Forelimb muscle (tissue), 1 donor: ENCODE measurements around the gene RDX. TPM values are rescaled to one million over a fixed set of nuclear protein-coding genes. Genes with fewer than 3 reads are reported as not detected.
"Not testable (repeated sequence)": the region's sequence is repeated elsewhere in the genome, so short reads cannot be mapped to it uniquely, and the experiment has no call there.

Experiments used
- DNase-seq: peaks from one replicate; pipeline ENCODE4 v3.0.0-alpha.2; 2013; ENCODE audit warnings: low read depth
- polyA plus RNA-seq: library from polyadenylated mRNA; unstranded; fragments of 120-200 nt; gene quantifications from one replicate; pipeline ENCODE4 v1.2.1, GENCODE V29; 2013; ENCODE audit not compliant: insufficient read length

RDX gene
- polyA plus RNA-seq, 1 donor: 77.8 TPM

DNA sequence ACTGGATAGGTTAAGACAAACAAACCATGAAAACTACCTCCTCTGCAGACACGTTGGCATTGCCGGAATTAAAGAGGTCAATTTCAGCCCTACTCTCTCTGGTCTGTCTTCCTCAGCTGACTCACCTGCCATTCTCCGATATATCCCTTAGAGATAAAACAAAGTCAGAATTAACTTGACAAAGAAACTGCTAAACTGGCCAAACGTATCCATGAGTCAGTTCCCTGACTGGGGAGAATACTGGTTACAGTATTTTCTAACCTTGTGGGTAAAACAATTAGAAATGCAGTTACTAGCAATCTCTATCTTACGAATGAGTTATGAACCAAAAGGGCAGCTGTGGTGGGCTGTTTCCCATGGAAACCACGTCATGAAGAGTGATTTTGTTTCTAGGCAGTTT, 96.2 kb downstream of the RDX start:
- no peak for DNase-seq

DNA sequence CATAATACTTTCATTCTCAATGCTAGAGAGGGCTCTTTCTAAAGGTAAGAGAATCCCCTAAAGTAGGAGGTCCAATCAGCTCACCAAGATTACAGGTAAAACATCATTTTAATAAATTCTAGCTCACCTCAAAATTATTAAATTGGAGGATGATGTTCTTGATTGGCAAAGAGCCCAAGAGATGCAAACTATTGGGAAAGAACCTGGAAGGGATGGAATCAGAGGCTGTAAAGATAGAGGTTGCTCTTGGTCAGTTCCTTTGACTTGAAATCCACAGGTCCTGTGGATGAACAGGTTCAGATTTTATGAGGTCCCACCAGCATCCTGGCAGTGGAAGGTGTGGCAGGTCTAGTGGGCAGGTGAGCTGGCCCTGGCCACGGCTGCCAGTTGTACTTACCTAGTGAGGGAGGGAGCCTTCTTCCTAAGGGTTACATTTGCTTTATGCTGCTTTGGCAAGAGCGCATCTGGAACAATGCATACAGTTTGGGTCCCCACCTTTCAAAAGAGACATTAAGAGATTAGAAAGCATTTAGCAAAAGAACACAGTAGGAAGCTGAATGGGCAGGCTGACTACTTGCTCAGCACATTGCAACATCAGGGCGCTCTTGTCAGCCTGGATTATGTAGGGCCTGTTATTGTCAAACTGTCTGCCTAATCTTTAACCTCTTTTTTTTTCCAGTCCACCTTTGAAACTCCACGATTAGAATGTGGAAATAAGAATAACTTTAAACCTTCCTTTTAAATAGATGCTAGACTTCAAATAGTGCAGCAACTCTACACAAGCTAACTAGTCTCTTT, 97.0 kb downstream of the RDX start:
- DNase-seq: no peak

DNA sequence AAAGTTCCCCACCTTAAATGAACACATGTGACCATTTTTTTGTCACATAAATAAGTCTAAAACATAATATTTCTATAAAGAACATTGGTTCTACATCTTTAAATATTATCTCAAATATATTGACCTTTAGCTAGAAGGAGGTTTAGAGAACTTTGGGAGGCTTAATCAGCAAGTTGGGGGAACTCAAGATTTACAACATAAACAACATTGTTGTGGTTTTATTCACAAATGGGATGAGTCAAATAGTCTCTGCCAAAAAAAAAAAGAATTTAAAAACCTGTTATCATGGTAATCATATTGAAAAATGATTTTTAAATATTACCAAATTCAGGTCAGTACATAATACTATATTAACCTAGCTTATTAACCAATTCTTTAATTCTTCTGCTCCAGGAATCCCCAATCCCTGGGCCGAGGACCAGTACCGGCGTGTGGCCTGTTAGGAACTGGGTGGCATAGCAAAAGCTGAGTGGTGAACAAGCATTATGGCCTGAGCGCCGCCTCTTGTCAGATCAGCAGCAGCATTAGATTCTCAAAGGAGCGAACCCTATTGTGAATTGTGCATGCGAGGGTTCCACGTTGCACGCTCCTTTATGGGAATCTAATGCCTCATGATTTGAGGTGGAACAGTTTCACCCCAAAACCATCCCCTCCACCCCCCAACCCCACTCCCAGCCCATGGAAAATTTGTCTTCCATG, 98.2 kb downstream of the RDX start:
- no peak for DNase-seq

DNA sequence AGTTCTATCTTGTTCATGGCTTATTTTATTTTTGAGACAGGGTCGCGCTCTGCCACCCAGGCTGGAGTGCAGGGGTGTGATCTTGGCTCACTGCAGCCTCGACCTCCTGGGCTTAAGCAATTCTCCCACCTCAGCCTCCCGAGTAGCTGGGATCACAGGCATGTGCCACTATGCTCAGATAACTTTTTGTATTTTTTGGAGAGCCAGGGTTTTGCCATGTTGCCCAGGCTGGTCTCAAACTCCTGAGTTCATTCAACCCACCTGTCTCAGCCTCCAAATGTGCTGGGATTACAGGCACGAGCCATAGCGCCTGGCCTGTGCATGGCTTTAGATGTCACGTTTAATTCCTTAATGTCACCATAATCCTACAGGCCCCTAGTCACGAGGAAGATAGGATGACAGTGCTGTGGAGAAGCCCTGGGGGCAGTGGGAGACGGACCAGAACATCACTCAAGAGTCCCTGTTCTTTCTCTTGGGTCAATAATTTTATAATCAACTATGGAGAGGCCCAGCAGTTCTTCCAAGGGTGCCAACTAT, 99.5 kb downstream of the RDX start:
- DNase-seq: no peak

DNA sequence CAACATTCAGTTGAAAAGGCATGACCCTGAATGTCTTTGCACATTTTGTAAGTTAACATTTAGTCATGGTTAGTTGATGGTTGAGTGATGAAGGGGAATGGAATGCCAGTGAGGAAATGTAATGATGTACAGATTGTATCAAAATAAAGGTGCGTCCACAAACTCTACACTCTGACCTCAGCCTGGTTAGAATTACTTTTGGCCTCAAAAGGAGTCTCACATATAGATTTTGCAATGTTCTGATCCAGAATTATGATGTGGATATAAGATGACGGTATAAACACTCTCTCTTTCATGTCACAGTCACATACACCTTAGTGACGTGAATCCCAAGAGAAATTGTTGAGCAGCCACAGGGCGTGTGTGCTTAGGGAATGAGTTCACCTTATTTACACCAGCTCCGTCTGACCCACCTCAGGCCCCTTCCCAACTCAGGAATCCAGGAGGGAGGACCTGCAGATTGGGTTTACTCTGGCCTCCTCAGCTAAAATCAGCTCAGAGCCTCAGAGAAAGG, 100.1 kb downstream of the RDX start:
- no peak for DNase-seq

DNA sequence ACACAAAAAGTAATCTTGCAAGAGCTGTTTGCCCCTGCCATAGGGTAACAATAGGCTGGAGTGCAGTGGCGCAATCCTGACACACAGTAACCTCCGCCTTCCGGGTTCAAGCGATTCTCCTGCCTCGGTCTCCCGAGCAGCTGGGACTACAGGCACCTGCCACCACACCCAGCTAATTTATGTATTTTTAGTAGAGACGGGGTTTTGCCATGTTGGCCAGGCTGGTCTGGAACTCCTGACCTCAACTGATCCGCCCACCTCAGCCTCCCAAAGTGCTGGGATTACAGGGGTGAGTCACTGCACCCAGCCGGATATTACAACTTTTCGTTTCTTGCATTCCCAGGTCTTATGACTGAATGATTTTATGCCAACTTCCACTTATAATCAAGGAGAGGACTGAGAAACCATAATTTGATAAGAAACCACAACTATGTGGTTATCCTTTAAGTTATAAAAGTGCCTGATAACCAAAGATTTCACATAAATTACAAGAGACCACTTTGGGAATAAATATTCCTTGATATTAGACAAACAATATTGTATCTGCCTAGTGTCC, 102.1 kb downstream of the RDX start:
- not testable (repeated sequence) for DNase-seq

DNA sequence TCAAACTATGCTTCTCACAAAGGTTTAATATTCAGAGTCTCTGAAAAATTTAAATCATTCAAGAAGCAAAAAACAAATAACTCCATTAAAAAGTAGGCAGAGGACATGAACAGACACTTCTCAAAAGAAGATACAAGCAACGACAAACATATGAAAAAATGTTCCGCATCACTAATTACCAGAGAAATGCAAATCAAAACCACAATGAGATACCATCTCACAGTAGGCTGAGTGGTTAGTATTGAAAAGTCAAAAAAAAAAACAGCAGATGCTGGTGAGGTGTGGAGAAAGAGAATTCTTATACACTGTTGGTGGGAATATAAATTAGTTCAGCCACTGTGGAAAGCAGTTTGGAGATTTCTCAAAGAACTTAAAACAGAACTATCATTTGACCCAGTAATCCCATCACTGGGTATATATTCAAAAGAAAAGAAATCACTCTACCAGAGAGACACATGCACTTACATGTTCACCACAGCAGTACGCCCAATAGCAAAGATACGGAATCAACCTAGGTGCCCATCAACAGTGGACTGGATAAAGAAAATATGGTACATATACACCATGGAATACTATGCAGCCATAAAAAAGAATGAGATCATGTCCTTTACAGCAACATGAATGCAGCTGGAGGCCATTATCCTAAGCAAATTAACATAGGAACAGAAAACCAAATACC, 103.7 kb downstream of the RDX start:
- DNase-seq: not testable (repeated sequence)

DNA sequence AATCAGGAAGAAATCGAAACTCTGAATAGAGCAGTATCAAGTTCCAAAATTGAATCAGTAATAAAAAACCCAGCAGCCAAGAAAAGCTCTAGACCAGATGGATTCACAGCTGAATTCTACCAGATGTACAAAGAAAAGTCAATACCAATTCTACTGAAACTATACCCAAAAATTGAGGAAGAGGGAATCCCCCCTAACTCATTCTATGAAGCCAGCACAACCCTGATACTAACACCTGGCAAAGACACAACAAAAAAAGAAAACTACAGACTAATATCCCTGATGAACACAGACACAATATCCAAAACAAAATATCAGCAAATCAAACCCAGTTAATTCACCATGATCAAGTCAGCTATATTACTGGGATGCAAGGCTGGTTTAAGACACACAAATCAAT, 105.5 kb downstream of the RDX start:
- DNase-seq: no peak

DNA sequence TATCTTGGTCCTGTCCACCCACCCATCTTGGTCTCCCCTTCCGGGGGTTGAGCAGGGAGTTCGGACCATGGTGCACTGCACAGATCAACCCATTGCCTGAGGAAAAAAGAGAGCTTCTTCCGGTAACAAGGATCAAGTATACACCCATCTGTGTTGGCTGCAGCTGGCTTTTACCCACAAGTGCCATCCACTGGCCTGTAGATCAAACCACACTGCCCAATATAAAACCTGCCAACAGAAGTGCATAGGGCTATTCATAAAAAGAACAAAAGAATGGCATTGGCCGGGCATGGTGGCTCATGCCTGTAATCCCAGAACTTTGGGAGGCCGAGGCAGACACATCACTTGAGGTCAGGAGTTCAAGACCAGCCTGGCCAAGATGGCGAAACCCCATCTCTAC, 108.7 kb downstream of the RDX start:
- DNase-seq: no peak

DNA sequence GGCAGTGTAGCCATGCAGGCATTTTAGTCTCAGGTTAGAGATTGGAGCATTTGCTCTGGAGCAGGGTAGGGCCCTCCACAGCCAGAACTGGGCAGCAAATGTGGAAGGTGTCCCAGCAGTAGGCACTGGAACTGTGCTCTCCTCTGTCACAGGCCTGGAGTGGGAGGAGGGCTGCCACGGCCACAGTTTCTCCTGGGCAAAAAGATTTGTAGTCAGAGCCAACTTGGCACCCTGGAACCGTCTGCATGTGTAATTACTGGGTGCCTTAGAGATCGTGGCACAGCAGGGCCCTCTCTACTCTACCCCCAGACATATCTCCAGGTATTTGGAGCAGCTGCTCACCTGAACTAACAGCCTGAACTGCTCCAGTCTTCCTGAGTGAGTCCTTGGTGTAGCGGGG, 109.5 kb downstream of the RDX start:
- DNase-seq: no peak

DNA sequence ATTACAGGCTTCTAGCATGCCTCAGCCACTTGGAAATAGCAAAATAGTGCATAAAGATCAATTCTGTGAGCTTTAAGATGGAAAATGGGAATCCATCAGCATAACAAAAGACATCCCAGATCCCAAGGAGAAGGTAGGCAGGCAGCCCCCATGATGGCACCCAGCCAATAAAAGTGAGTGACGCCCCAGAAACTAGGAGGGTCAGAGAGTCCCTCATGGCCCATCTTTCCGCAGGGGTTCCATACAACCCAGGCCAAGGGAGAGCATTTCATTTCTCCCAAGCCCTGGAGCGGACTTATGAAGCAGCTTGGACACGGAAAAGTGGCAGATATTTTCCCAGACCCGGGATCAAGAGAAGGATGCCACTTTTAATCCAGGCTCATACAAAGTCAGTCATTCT, 110.0 kb downstream of the RDX start:
- DNase-seq: no peak

DNA sequence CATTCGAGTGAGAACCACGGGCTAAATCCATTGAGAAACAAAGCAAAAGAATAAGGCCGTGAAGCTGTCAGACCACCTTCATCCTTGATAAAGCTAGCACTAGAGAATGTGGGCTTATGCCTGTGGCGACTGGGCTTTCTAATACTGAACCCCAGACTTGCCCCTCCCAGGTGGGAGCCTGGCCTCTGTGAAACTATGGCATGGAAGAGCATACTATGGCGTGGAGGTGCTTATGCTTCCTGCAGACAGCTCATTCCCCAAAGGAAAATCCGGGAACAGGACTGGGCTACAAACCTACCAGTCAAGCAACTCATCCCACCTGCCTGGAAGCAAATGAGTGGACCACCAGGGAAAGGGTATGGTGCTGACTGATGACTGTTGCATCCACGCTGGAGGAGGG, 110.8 kb downstream of the RDX start:
- no peak for DNase-seq

DNA sequence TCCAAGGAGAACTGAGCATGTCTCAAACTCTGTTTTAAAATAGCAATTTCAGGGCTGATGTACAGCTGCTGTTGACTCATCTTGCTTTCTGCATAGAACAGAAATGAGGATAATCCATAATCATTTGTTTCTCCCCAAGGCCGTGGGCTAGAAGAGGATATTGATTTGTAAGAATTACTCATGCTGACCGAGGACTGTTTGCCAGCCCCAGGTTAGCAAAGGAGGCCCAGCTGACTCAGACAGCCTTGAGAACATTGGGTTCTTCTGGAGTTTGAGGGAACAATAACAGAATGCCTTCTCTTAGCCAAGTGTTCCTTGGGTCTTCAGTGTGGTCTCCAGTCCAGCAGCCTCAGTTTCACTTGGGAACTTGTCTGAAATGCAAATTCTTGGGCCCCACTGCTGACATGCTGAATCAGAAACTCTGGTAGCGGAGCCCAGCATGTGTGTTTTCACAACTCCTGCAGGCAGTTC, 111.3 kb downstream of the RDX start:
- no peak for DNase-seq

DNA sequence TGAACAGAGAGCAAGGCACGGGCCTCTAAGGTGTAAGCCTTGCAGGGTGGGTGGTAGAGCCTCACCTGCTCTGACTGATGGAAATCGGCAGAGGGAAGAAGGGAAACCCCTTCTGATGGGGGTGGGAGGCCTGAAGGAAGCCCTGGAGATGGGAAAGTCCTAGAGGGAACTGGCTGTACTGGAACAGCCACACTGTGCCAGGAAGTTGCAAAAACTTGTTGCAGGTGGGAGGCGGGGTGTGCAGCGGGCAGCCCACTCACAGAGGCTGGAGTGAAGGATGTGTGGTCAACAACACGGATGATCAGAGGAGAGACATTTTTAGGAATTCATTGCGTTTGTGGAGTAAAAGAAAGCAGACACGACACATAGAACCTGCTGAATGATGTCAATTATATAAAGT, 112.0 kb downstream of the RDX start:
- no peak for DNase-seq

DNA sequence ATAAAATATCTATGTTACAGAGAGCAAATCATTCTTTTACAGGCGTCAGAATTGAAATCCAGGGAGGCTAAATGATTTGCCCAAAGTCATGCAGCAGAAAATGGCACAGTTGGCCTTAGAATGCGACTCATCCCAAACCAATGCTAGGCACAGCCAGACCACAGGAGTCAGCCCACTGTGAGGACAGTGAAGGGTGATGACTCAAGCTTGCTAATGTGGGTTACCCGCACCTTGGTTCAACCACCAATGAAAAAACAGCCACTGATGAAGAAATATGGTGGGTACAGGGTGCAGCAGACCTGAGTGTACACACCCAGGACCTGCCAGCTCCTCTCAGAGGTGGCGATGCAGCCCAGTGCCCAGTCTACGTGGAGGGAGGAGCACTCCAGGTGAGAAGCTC, 113.5 kb downstream of the RDX start:
- DNase-seq: no peak

DNA sequence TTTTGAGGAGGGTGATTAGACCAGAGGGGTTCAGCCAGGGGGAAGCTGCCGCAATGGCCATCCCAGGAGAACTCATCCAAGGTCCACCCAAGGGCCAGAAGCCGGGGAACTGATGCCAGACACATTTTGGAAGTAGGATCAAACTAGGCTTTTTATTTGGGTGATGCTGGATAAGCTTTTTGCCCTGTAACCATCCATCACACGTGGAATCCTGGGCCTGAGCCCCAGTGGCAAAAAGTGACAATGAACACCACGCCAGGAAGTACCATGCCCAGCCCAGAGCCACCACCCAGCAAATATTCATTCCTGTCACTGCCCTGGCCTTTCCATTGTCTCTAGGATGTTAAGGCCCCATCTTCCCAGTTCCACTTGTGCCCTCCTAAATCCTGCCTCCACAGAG, 117.3 kb downstream of the RDX start:
- no peak for DNase-seq

DNA sequence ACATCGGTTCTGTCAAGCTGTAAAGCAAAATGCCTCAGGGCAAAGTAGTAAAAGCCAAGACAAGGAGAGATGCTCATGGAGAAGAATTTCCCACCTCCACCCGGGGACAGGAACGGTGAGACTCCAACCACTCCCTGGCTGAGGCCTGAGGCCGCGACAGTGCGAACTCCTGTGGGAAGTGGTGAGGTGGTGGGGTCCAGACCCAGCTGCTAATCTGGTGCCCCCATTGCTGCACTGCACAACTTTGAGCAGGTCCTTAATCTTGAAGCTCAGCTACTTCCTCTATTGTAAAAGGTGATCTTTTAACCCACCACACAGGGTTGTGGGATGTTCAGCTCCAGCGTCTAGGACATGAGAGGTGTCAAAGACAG, 119.3 kb downstream of the RDX start:
- no peak for DNase-seq

DNA sequence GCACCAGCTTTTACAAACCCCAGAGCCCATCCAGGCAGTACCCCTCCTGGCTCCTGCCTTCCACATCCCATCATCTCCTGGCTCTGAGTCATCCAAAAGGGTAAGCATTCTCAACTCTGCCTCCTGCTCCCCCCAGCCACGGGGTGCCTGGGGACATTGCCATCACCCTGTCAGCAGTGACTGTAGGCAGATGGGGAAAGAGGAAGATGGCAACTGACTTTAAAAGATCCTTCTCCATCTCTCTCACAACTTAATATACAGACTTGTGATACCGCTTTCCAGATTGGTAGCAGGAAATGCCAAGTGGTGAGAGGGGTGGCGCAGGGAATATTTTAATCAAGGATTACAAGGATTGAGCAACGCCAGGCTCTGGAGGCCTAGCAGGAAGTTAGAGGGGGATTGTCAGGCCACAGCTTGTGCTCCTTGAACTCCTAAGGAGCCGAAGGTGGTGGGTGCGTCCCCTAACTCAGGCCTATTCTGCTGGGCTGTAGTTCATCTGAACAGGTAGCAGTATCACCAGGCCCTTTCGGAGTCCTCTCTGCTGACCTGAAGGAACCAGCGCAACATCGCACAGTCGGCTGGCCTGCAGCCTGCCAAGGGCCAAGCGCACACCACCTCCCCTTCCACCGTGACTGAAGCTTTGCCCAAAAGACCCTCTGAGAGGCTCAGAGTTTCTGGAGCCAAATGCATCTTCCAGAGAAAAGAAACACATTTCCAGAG, 119.9 kb downstream of the RDX start:
- no peak for DNase-seq

DNA sequence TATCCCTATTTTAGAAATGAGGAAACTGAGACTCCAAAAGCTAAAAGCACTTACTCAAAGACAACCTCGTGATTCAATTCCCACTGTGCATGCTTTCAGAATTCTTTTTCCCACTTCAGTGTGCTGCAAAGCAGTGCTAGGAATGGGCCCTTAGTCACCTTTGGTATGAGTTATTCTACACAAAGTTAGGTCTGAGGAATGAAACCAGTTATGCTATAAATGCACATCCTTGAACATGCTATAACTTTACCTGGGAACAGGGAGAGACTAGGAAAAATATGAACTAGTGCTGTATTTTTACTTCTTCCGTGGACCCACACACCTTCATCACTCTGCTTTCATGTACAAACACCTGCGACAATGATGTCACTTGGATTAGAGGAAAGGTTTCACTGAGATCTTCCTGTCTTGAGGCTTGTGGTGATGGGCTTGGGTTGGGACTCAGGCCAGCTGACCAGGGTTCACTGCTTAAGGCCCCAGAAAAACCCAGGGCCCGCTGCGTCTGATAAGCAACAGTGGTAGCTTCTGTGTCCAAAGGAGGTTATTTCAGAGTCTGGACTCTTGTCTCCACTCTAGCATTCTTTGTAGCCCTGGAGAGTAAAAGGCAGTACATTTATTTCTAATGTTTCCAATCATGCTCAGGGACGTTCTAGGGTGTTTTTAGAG, 121.6 kb downstream of the RDX start:
- no peak for DNase-seq

DNA sequence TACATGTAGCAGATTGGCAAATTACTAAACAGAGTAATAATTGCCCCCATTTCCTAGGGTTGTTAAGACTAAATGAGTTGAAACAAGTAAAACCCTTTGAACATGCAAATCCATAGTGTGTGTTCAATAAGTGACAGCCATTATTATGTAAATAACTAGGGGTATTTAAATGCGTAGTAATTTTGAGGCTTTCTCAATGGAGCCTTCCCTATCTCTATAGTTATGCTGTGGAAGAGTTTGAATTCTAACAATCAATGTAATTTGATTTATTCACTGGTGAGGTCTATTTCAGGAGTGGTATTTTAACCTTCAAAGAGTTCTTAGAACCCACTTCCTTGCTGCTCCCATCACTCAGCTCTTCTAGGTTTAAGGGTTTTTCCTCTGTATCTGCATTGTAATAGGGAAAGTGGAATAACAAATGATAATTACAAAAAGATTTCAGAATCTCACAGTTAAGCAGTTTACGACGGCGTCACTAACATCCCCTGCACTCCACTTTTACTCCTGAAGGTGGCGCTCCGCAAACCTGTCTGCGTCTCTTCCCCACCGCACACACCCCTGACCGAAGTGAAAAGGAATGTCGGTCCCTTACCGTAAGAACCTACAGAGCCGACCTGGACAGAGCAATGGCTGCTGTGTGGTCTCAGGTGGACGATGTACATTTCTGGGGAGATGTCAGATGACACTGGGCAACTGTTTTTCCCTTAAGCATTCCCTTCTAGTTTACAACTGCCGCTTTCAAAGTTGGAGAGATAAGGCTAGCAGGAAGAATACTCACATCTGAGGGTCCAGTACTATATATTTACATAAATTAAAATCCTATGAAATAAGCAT, 122.4 kb downstream of the RDX start:
- DNase-seq: peak; percentile 16
